ENCODE results near the gene STK24.

DNA sequence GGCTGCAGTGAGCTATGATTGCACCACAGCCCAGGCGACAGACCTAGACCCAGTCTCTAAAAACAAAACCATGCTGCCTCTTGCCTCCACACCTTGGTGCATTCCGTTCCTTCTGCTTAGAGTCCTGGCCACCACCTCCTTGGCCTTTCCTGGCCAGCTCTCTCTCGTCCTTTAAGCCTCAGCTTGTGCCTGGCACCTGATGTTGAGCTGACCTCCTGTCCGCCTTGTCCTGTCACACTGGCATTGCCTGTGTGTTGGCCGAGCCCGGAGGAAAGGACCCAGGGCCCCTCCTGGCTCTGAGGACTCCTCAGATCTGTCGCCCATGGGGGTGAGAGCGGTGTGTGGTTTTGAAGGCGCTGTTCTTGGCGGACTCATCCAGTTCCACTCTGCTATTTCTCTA lies 143.3 kb downstream of the STK24 start:
- TF ChIP-seq, protein P1, sequence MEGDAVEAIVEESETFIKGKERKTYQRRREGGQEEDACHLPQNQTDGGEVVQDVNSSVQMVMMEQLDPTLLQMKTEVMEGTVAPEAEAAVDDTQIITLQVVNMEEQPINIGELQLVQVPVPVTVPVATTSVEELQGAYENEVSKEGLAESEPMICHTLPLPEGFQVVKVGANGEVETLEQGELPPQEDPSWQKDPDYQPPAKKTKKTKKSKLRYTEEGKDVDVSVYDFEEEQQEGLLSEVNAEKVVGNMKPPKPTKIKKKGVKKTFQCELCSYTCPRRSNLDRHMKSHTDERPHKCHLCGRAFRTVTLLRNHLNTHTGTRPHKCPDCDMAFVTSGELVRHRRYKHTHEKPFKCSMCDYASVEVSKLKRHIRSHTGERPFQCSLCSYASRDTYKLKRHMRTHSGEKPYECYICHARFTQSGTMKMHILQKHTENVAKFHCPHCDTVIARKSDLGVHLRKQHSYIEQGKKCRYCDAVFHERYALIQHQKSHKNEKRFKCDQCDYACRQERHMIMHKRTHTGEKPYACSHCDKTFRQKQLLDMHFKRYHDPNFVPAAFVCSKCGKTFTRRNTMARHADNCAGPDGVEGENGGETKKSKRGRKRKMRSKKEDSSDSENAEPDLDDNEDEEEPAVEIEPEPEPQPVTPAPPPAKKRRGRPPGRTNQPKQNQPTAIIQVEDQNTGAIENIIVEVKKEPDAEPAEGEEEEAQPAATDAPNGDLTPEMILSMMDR (IDR thresholded peaks at IDR 0.05): no peak
- no peak for TF ChIP-seq ZFX (IDR thresholded peaks at IDR 0.05; ENCODE audit: borderline replicate concordance)
